ENCODE measurements around the gene SPATA2.
A peak's percentile ranks its signal among the peaks of the same experiment; 100 is the strongest.

Gene SPATA2

GRCh38 chr20:49885558-49886332, 29.6 kb downstream of the SPATA2 start:
- no peak for DNase-seq
- Mint-ChIP-seq H3K4me3 (no peak overlapping the region), H3K27ac (peak overlapping the region; percentile 21), H3K9me3 (no peaks in the 10 kb centered on the region), H3K27me3 (ENCODE audit: low read depth, poor library complexity) (no peaks in the 10 kb centered on the region), H3K36me3 (ENCODE audit: low read depth) (peaks cover 11% of the 10 kb centered on the region), H3K4me1 (peaks cover 56% of the 10 kb centered on the region)
- TF ChIP-seq CTCF (IDR thresholded peaks at IDR 0.05): no peak

GRCh38 chr20:49883246-49883802, 32.0 kb downstream of the SPATA2 start:
- Mint-ChIP-seq H3K9me3 (no peaks in the 10 kb centered on the region), H3K27me3 (ENCODE audit: low read depth, poor library complexity) (no peaks in the 10 kb centered on the region), H3K4me1 (peaks cover 33% of the 10 kb centered on the region), H3K4me3 (no peak overlapping the region), H3K36me3 (ENCODE audit: low read depth) (peaks cover 10% of the 10 kb centered on the region), H3K27ac (no peak overlapping the region)
- no peak for DNase-seq
- no peak for TF ChIP-seq CTCF (IDR thresholded peaks at IDR 0.05)

GRCh38 chr20:49882171-49882970, 33.0 kb downstream of the SPATA2 start:
- peak overlapping the region; percentile 62 for H3K27ac Mint-ChIP-seq

GRCh38 chr20:49880724-49881445, 34.4 kb downstream of the SPATA2 start:
- Mint-ChIP-seq H3K9me3 (no peaks in the 10 kb centered on the region), H3K36me3 (ENCODE audit: low read depth) (peaks cover 23% of the 10 kb centered on the region), H3K4me1 (peaks cover 11% of the 10 kb centered on the region), H3K27me3 (ENCODE audit: low read depth, poor library complexity) (no peaks in the 10 kb centered on the region), H3K4me3 (no peak overlapping the region), H3K27ac (no peak overlapping the region)
- no peak for DNase-seq
- no peak for TF ChIP-seq CTCF (IDR thresholded peaks at IDR 0.05)

More at GRCh38 chr20:49882171-49882970, 33.0 kb downstream of the SPATA2 start:
- no peak for DNase-seq
- H3K36me3 Mint-ChIP-seq (ENCODE audit: low read depth): peaks cover 18% of the 10 kb centered on the region
- TF ChIP-seq CTCF (IDR thresholded peaks at IDR 0.05): no peak
- H3K27me3 Mint-ChIP-seq (ENCODE audit: low read depth, poor library complexity): no peaks in the 10 kb centered on the region
- H3K9me3 Mint-ChIP-seq: no peaks in the 10 kb centered on the region
- peaks cover 25% of the 10 kb centered on the region for H3K4me1 Mint-ChIP-seq
- no peak overlapping the region for H3K4me3 Mint-ChIP-seq

GRCh38 chr20:49880177-49880576, 35.2 kb downstream of the SPATA2 start:
- Mint-ChIP-seq H3K4me3 (no peak overlapping the region), H3K4me1 (peaks cover 11% of the 10 kb centered on the region), H3K36me3 (ENCODE audit: low read depth) (peaks cover 24% of the 10 kb centered on the region), H3K9me3 (no peaks in the 10 kb centered on the region), H3K27me3 (ENCODE audit: low read depth, poor library complexity) (no peaks in the 10 kb centered on the region), H3K27ac (no peak overlapping the region)
- no peak for TF ChIP-seq CTCF (IDR thresholded peaks at IDR 0.05)
- DNase-seq: no peak

Data from nephron progenitor cell (in vitro differentiated cells).